Stimulated activated CD8-positive, alpha-beta memory T cell treated with anti-CD3 and anti-CD28 coated beads, Interleukin-12 subunit alpha, Interleukin-12 subunit beta, amount 100 ng/mL, for 24 hours (primary cell): ENCODE measurements around the gene NPAS3.

Experiments
- DNase-seq: peaks from one replicate; pipeline ENCODE4 v3.0.0-alpha.2; 2020; ENCODE audit errors: extremely low read depth

NPAS3 gene

GRCh38 chr14:32938719-32939253, at the start of gene NPAS3:
Gene NPAS3 (plus strand): TSS chr14:32938879.
- DNase-seq: no peak

- no peak for DNase-seq
Observed at GRCh38 chr14:32896979-32897697, 41.5 kb upstream of the NPAS3 start.

- no peak for DNase-seq
Observed at GRCh38 chr14:32897698-32898064, 41.0 kb upstream of the NPAS3 start.

GRCh38 chr14:32898876-32899275, 39.8 kb upstream of the NPAS3 start:
- DNase-seq: no peak

- DNase-seq: no peak
Observed at GRCh38 chr14:32900547-32900946, 38.1 kb upstream of the NPAS3 start.

- no peak for DNase-seq
Observed at GRCh38 chr14:32905013-32905412, 33.7 kb upstream of the NPAS3 start.

- no peak for DNase-seq
Observed at GRCh38 chr14:32906672-32907071, 32.0 kb upstream of the NPAS3 start.

- DNase-seq: no peak
Observed at GRCh38 chr14:32908196-32909084, 30.2 kb upstream of the NPAS3 start.

- no peak for DNase-seq
Observed at GRCh38 chr14:32913725-32914124, 25.0 kb upstream of the NPAS3 start.

- DNase-seq: no peak
Observed at GRCh38 chr14:32914391-32914790, 24.3 kb upstream of the NPAS3 start.

GRCh38 chr14:32920696-32921276, 17.9 kb upstream of the NPAS3 start:
- DNase-seq: no peak

GRCh38 chr14:32925439-32925838, 13.2 kb upstream of the NPAS3 start:
- no peak for DNase-seq

GRCh38 chr14:32932302-32932913, 6.3 kb upstream of the NPAS3 start:
- DNase-seq: no peak

GRCh38 chr14:32932914-32933628, 5.6 kb upstream of the NPAS3 start:
- no peak for DNase-seq

GRCh38 chr14:32933629-32934072, 5.0 kb upstream of the NPAS3 start:
- no peak for DNase-seq

GRCh38 chr14:32934073-32934880, 4.4 kb upstream of the NPAS3 start:
- DNase-seq: no peak

- DNase-seq: no peak
Observed at GRCh38 chr14:32934881-32935633, 3.6 kb upstream of the NPAS3 start.

GRCh38 chr14:32939254-32940065, 781 bp downstream of the NPAS3 start:
- no peak for DNase-seq
